Subcutaneous abdominal adipose tissue (tissue), 5 donors: Measurements from ENCODE around the gene BRIP1.
"Not testable (repeated sequence)": the region's sequence is repeated elsewhere in the genome, so short reads cannot be mapped to it uniquely, and the experiment has no call there.

Experiments used
- H3K27ac ChIP-seq: one replicate; pipeline ENCODE4 v1.7.0; 2013; ENCODE audit warnings: low read depth, mild to moderate bottlenecking, inconsistent platforms, low read length, moderate library complexity
- H3K27me3 ChIP-seq, 5 donors: one replicate each; pipeline ENCODE4 v1.7.0; 2013; ENCODE audit warnings: low read length in 5 of 5, inconsistent platforms in 1 of 5; ENCODE audit not compliant: control insufficient read depth in 5 of 5, insufficient read depth in 4 of 5
- H3K36me3 ChIP-seq, 5 donors: one replicate each; pipeline ENCODE4 v1.7.0; 2013; ENCODE audit warnings: low read length in 5 of 5; ENCODE audit not compliant: control insufficient read depth in 5 of 5, insufficient read depth in 5 of 5
- H3K4me1 ChIP-seq, 5 donors: one replicate each; pipeline ENCODE4 v1.7.0; 2013; ENCODE audit warnings: low read length in 5 of 5, mild to moderate bottlenecking in 3 of 5, moderate library complexity in 1 of 5; ENCODE audit not compliant: control insufficient read depth in 5 of 5, insufficient read depth in 5 of 5
- H3K4me3 ChIP-seq, 5 donors: one replicate each; pipeline ENCODE4 v1.7.0; 2013; ENCODE audit warnings: low read length in 5 of 5, low read depth in 1 of 5
- H3K9ac ChIP-seq, 5 donors: one replicate each; pipeline ENCODE4 v1.7.0; 2013; ENCODE audit warnings: low read length in 5 of 5, mild to moderate bottlenecking in 4 of 5, moderate library complexity in 3 of 5
- H3K9me3 ChIP-seq, 5 donors: one replicate each; pipeline ENCODE4 v1.7.0; 2013; ENCODE audit warnings: low read length in 5 of 5; ENCODE audit not compliant: control insufficient read depth in 5 of 5
- donor health status: healthy.
- donor health status: healthy.
- donor health status: healthy.
- donor health status: healthy.
- donor health status: healthy.

Gene BRIP1

DNA sequence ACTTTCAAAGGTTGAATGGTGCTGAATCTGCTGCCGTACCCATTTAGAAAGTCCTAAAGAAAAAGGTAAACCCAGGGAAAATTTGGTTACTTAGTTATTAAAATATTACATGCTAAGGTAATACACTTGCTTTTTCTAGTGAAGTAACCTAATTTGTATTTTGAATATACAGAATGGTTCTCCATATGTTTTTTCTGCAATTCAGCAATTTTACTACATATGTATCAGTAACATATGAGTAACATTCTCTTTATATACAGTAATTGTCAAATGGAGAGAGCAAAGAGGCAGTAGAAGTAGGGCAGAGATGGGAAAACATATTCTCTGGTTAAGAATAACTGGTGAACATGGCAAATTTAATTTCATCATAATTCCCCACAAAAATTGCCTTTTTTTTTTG is 177.2 kb downstream of the BRIP1 start:
- H3K27me3 ChIP-seq: no peaks in the 10 kb centered on the region
- H3K36me3 ChIP-seq: no peaks in the 10 kb centered on the region
- H3K9me3 ChIP-seq: peaks cover 0 to under 1% (median 0%) of the 10 kb centered on the region in 5 donors
- no peaks in the 10 kb centered on the region for H3K4me1 ChIP-seq
- no peak overlapping the region for H3K27ac ChIP-seq
- no peak overlapping the region for H3K4me3 ChIP-seq
- no peak overlapping the region for H3K9ac ChIP-seq

- Histone ChIP-seq H3K9ac (no peak overlapping the region), H3K9me3 (peaks cover 0 to 3% (median 0%) of the 10 kb centered on the region in 5 donors), H3K4me3 (no peak overlapping the region), H3K4me1 (no peaks in the 10 kb centered on the region), H3K36me3 (no peaks in the 10 kb centered on the region), H3K27ac (no peak overlapping the region), H3K27me3 (no peaks in the 10 kb centered on the region)
Measured at GRCh38 chr17:61684818-61685217, 178.5 kb downstream of the BRIP1 start.

GRCh38 chr17:61684172-61684571 is 179.2 kb downstream of the BRIP1 start:
- Histone ChIP-seq H3K4me1 (no peaks in the 10 kb centered on the region), H3K27ac (no peak overlapping the region), H3K36me3 (no peaks in the 10 kb centered on the region), H3K27me3 (no peaks in the 10 kb centered on the region), H3K9me3 (peaks cover 0 to 3% (median 0%) of the 10 kb centered on the region in 5 donors), H3K9ac (no peak overlapping the region), H3K4me3 (no peak overlapping the region)

DNA sequence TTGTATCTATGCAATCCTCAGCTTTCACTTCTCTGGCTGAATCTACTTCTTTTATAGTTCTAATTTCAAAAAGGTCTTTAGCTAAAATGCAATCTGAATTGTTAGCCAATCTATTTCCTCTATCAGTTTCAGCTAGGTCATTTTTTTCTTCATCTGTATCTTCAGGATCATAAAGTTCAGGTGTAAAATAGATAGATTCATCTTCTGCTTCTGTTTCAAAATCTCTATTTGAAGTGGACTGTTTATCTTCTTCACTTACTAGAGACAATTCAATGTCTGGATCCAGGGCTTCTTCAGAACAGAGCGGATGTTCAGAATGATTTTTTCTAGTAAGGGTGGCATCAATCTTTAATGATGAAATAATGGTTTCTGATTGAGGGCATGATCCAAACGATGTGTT is 179.9 kb downstream of the BRIP1 start:
- Histone ChIP-seq H3K4me1 (no peaks in the 10 kb centered on the region), H3K9ac (no peak overlapping the region), H3K27me3 (no peaks in the 10 kb centered on the region), H3K36me3 (no peaks in the 10 kb centered on the region), H3K9me3 (peaks cover 0 to 3% (median 0%) of the 10 kb centered on the region in 5 donors), H3K27ac (no peak overlapping the region), H3K4me3 (no peak overlapping the region)

GRCh38 chr17:61680921-61681320 is 182.4 kb downstream of the BRIP1 start:
- Histone ChIP-seq H3K9me3 (peaks cover 0 to 3% (median 0%) of the 10 kb centered on the region in 5 donors), H3K9ac (no peak overlapping the region), H3K27ac (no peak overlapping the region), H3K36me3 (no peaks in the 10 kb centered on the region), H3K4me3 (no peak overlapping the region), H3K4me1 (no peaks in the 10 kb centered on the region), H3K27me3 (no peaks in the 10 kb centered on the region)

- H3K9me3 ChIP-seq: peaks cover 0 to 3% (median 0%) of the 10 kb centered on the region in 5 donors
- H3K27ac ChIP-seq: no peak overlapping the region
- H3K9ac ChIP-seq: no peak overlapping the region
- H3K27me3 ChIP-seq: no peaks in the 10 kb centered on the region
- no peaks in the 10 kb centered on the region for H3K4me1 ChIP-seq
- no peaks in the 10 kb centered on the region for H3K36me3 ChIP-seq
- no peak overlapping the region for H3K4me3 ChIP-seq
Measured at GRCh38 chr17:61678339-61678738, 185.0 kb downstream of the BRIP1 start.

- not testable (repeated sequence) for H3K27ac ChIP-seq, H3K4me1 ChIP-seq, H3K27me3 ChIP-seq, H3K9ac ChIP-seq, H3K4me3 ChIP-seq, H3K9me3 ChIP-seq, H3K36me3 ChIP-seq
Measured at GRCh38 chr17:61677150-61677811, 186.0 kb downstream of the BRIP1 start.

DNA sequence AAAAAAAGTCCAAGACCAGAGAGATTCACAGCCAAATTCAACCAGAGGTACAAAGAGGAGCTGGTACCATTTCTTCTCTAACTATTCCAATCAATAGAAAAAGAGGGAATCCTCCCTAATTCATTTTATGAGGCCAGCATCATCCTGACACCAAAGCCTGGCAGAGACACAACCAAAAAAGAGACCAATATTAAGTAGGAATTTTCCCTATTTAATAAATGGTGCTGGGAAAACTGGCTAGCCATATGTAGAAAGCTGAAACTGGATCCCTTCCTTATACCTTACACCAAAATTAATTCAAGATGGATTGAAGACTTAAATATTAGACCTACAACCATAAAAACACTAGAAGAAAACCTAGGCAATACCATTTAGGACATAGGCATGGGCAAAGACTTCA is 186.8 kb downstream of the BRIP1 start:
- not testable (repeated sequence) for H3K36me3 ChIP-seq, H3K27me3 ChIP-seq, H3K9me3 ChIP-seq, H3K9ac ChIP-seq, H3K4me3 ChIP-seq, H3K27ac ChIP-seq, H3K4me1 ChIP-seq

- H3K27me3 ChIP-seq, H3K9me3 ChIP-seq, H3K9ac ChIP-seq, H3K36me3 ChIP-seq, H3K4me1 ChIP-seq, H3K27ac ChIP-seq, H3K4me3 ChIP-seq: not testable (repeated sequence)
Measured at GRCh38 chr17:61674609-61675008, 188.7 kb downstream of the BRIP1 start.

DNA sequence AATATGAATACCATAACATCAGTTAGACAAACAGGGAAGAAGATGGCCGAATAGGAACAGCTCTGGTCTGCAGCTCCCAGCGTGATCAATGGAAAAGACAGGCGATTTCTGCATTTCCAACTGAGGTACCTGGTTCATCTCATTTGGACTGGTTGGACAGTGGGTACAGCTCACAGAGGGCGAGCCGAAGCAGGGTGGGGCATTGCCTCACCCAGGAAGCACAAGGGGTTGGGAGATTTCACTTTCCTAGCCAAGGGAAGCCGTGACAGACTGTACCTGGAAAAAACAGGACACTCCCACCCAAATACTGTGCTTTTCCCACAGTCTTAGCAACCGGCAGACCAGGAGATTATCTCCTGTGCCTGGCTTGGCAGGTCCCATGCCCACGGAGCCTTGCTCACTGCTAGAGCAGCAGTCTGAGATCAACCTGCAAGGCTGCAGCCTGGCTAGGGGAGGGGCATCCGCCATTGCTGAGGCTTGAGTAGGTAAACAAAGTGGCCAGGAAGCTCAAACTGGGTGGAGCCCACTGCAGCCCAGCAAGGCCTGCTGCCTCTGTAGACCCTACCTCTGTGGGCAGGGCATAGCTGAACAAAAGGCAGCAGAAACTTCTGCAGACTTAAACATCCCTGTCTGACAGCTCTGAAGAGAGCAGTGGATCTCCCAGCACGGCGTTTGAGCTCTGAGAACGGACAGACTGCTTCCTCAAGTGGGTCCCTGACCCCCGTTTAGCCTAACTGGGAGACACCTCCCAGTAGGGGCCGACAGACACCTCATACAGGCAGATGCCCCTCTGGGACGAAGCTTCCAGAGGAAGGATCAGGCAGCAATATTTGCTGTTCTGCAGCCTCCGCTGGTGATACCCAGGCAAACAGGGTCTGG is 190.1 kb downstream of the BRIP1 start:
- not testable (repeated sequence) for H3K4me3 ChIP-seq, H3K36me3 ChIP-seq, H3K9ac ChIP-seq, H3K27ac ChIP-seq, H3K9me3 ChIP-seq, H3K4me1 ChIP-seq, H3K27me3 ChIP-seq
